Activated CD8-positive, alpha-beta memory T cell treated with anti-CD3 and anti-CD28 coated beads, Interleukin-2, amount 50 U/mL, for 1 hour (primary cell): ENCODE results near the gene DNAJC21.

Experiments
- DNase-seq: peaks from one replicate; pipeline ENCODE4 v3.0.0-alpha.2; 2020; ENCODE audit errors: extremely low read depth

DNAJC21 gene

GRCh38 chr5:34982823-34983222 lies 53.5 kb downstream of the DNAJC21 start:
- no peak for DNase-seq

DNA sequence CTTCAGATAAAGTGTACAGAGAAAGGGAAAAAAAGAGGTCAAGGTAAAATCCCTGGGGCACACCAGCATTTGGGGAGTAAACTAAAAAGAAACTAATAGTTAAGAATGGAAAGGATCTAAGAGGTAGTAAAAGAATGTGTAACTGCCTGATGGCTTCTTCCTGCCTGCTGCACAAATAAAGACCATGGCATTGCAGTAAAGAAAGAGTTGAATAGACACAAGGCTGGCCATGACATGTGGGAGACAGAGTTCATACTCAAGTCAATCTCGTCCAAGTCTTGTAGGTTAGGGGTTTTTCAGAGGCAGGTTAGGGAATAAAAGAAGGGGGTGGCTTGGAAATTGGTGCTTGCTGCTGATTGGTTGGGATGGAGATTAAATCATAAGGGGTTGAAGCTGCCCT lies 57.6 kb downstream of the DNAJC21 start:
- DNase-seq = no peak

DNA sequence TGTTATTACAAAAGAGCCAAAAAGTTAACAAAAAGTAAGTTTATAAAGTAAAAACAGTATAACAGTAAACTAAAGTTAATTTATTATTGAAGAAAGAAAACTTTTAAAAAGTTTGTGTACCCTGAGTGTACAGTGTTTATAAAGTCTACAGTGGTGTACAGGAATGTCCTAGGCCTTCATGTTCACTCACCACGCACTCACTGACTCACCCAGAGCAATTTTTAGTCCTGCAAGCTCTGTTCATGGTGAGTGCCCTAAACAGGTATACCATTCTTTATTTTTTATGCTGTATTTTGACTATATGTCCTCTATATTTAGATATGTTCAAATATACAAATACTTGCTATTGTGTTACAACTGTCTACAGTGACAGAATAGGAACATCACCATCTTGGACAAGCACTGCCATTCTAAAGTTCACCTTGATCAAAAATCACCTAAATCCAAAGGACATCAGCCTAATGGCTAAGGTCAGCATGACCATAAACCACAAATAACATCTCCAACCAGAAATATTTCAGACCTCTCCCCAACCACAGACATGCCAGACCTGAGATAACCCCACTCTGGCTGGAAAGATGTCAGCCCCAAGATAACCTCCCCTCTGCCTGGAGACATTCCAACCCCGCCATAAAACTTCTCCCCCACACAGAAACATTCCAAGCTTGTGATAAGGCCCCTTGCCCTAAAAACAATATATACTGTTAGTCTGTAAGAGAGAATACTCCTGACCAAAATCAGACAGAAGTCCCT lies 62.3 kb downstream of the DNAJC21 start:
- no peak for DNase-seq

GRCh38 chr5:34993951-34994350 lies 64.6 kb downstream of the DNAJC21 start:
- DNase-seq = no peak

- DNase-seq = no peak
These were observed 66.9 kb downstream of the DNAJC21 start for GRCh38 chr5:34996261-34996660.

DNA sequence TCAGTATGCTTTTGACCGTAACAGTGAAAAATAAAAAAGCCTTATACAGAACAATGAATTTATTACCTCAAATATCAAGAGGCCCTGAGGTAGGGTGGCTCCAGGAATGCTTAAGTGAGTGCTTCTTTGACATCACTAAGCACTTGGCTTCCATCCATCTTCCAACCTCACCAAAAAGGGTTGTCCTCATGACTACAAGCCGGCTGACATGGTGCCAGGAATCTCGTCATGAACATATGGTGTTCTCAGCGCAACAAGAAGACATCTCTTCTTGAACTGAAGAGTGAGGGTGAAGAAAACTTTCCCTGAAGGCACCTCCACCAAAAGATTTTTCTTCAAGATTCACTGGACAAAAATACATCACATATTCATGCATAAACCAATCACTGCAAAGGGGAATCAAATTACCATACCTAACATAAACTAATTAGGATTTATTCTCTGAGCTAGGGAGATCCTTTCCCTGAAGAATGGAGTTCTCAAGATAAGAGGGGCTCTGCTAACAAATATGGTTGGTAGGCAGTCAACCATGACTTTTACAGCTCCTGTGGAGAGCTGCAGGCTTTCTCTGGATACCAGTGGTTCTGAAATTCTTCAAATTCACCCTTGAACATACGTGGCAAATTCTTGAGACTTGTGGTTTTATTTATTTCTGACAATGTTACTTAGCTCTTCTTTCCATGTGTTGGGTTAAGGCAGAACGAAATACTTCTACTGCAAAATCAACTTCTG lies 68.9 kb downstream of the DNAJC21 start:
- DNase-seq = no peak

GRCh38 chr5:35001842-35002241 lies 72.5 kb downstream of the DNAJC21 start:
- DNase-seq = no peak

DNA sequence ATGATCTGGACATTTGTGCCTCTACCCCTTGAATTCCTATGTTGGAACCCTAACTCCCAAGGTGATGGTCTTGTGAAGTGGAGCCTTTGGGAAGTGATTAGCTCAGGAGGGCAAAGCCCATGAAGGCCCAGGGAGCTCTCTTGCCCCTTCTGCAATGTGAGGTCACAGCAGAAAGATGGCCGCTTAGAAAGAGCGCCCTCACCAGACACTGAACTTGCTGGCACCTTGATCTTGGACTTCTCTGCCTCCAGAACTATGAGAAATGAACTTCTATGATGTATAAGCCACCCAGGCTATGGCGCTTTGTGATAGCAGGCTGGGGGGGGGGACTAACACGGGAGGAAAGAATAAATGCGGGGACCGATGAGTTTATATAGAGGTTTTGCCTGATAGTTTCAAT lies 73.1 kb downstream of the DNAJC21 start:
- DNase-seq = no peak

DNA sequence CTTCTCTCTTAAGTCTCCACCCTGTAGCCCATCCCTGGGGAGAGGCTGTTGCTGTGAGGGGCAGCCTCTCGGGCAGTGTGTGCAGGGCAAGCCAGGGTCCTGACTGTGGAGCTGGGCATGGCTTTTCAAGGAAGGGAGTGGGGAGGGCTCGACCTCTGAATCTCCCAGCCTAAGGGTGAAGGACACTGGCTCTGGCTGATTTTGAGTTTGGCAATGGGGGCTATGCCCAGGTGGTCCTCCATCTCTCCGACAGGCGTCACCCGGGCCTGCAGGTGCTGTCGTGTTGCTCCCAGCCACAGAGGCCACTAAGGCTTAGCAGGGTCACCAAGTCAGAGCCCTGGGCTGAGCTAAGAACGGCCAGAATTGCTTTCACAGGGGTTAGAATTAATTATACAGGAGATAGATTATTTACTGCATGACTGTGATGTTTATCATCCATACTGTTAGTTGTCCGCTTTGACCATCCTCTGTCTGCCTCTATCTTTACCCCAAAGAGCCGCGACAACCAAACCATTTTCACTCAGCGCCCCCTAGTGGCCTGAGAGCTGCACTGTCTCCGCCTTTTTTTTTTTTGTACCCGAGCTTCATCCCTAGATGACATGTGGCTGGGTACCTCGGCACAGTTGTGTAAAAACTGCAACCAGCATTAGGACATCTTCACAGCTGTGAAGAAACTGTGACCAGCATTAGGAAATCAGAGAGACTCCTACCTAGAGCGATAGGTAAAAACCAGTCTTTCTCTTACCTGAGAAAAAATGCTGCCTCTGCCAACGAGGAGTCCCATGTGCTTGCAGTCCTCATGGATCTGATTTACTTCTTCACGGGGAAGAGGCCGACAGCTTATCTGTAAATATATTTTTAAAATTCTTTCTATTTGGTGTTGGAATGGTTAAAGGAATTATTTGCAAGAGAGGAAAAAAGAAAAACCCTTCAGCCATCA lies 73.9 kb downstream of the DNAJC21 start:
- DNase-seq = peak; percentile 7

- no peak for DNase-seq
These were observed 74.8 kb downstream of the DNAJC21 start for GRCh38 chr5:35004200-35004599.

DNA sequence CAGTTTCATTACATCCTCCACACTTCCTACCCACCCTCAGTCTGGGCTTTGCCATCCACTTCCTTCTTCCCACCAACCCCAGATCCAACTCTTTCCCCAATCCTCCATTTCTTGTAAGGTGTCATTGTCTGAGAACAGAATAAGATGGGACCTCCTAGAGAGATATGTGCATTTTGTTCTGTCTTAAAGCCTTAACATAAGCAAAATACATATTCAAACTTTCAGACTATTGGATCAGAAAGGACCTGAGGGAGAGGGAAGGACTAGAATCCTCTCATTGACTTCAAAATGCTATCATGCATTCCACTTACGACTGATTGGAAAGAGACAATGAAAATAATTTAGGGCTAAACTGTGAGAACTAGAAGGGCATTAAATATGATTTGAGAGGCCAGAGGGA lies 75.4 kb downstream of the DNAJC21 start:
- no peak for DNase-seq
